ENCODE data around the gene CELF3.
"Not testable (repeated sequence)": the region's sequence is repeated elsewhere in the genome, so short reads cannot be mapped to it uniquely, and the experiment has no call there.

CELF3 gene

GRCh38 chr1:151693057-151693651 lies 23.4 kb downstream of the CELF3 start:
- peak; percentile 51 to 71 for DNase-seq

GRCh38 chr1:151692226-151692625 lies 24.4 kb downstream of the CELF3 start:
- peak in 1 of 2 experiments; percentile 25 for DNase-seq

- DNase-seq = no peak
These were observed 27.1 kb downstream of the CELF3 start for GRCh38 chr1:151689494-151689893.

GRCh38 chr1:151686561-151686960 lies 30.0 kb downstream of the CELF3 start:
- no peak for DNase-seq

DNA sequence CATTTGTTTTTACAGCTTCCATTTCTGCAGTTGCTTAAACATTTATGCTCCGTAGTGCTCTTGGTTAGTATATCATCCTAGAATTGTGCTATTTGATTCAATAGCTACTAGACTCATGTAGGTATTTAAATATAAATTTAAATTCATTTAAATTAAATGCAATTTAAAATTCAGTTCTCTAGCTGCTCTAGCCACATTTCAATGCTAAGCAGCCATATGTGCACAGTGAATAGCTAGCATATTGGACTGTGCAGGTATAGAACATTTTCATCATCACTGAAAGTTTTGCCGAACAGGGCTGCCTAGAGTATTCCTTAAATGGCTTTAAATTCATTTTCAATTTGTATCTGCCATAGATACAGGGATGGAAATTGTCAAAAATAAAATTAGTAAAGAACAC lies 32.5 kb downstream of the CELF3 start:
- no peak for DNase-seq

DNA sequence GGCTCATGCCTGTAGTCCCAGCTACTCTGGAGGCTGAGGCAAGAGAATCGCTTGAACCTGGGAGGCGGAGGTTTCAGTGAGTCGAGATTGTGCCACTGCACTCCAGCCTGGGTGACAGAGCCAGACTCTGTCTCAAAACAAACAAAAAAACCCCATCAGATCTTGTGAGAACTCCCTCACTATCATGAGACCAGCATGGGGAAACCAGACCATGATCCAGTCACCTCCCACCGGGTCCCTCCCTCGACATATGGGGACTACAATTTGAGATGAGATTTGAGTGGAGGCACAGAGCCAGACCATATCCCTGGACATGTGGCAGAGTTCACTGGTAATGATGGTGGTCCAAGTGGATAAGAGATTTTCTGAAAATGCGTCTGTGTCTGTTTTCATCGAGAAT lies 33.7 kb downstream of the CELF3 start:
- not testable (repeated sequence) for DNase-seq

- DNase-seq = no peak
These were observed 34.7 kb downstream of the CELF3 start for GRCh38 chr1:151681923-151682322.

DNA sequence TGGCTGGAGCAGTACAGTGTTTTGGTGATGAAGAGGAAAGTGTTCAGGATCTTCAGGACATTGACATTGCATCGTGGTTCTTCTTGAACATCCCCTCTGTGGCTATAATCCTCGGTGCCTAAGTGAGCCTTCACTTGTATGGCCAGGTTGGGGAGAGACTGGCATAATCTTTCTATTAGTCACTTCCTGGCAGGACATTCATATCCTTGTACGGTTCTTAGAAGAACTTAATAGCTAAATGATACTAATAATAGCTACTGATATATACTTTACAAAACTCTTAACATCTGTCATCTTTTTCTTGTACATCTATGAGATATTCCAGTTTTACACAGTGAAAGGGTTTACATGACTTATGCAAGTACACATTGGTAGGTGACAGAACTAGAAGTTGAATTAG lies 35.8 kb downstream of the CELF3 start:
- DNase-seq = peak in 1 of 2 experiments; percentile 18

GRCh38 chr1:151680391-151680790 lies 36.2 kb downstream of the CELF3 start:
- DNase-seq = no peak

GRCh38 chr1:151673407-151673806 lies 43.2 kb downstream of the CELF3 start:
- no peak for DNase-seq

- DNase-seq = not testable (repeated sequence)
These were observed 46.4 kb downstream of the CELF3 start for GRCh38 chr1:151670036-151670675.

- DNase-seq = no peak
These were observed 48.5 kb downstream of the CELF3 start for GRCh38 chr1:151668090-151668489.

DNA sequence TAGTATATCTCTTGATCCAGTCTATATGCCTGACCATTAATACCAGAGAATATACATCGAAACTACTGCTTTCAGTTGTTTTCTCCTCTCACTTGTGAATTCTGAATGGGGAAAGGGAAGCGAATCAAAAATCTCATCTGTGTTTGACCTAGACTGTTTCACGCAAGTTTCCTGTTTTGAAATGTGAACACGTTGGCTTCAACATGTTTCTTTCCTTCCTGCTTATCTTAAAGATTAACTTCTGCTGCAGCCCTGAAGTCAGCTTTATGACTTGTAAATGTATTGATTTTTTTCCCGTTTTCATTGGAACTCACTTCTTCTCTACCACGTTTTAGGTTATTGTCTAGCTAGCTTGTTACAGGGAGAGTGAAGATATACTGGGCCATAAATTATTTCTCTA lies 54.9 kb downstream of the CELF3 start:
- peak; percentile 59 to 79 for DNase-seq

DNA sequence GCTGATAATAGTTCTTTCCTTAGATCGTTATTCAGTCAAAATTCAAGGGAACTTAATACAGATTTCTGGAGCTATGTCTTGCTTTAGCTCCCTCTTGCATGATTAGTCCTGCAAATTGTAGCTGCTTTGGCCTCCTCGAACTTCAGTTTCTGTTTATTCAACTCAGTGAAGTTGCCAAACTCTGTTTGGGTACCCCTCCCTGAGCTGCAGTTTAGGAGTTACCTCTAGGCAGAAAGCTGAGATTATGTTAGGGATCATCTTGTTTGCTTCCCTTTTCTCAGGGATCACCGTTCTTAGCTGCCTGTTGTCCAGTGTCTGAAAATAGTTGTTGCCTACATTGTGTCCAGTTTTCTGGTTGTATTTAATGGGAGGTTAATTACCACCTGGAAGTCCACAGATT lies 61.2 kb downstream of the CELF3 start:
- DNase-seq = peak; percentile 21 to 27

- DNase-seq = peak; percentile 67 to 79
These were observed 63.2 kb downstream of the CELF3 start for GRCh38 chr1:151653397-151653796.
